SKM-1 treated with dmso at 0.1 percent for 144 hours (cell line): ENCODE data around the gene BARX2.

ENCODE experiments used
- DNase-seq: peaks from one replicate; lab custom pipeline; 2025; ENCODE audit not compliant: unreplicated experiment; lab: John Stamatoyannopoulos, UW

Gene BARX2

DNA sequence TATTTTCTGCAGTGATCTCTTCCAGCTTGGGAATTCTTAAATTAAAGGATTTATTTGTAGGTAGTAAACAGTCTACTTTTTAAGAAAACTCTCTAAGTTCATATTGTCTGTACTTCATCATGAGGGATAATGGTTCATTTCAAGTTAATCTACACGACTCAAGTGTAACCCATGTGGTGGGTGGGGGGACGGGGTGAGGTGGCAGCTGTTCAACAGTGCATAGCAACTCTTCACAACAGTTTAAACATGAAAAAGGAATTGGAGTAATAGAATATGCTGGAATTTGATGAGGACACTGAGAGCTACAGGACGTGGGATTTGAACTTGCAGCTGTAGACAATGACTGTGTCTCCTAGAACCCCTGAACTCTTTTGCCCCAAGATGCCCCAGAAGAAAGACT lies 20.8 kb downstream of the BARX2 start:
- no peak for DNase-seq

DNA sequence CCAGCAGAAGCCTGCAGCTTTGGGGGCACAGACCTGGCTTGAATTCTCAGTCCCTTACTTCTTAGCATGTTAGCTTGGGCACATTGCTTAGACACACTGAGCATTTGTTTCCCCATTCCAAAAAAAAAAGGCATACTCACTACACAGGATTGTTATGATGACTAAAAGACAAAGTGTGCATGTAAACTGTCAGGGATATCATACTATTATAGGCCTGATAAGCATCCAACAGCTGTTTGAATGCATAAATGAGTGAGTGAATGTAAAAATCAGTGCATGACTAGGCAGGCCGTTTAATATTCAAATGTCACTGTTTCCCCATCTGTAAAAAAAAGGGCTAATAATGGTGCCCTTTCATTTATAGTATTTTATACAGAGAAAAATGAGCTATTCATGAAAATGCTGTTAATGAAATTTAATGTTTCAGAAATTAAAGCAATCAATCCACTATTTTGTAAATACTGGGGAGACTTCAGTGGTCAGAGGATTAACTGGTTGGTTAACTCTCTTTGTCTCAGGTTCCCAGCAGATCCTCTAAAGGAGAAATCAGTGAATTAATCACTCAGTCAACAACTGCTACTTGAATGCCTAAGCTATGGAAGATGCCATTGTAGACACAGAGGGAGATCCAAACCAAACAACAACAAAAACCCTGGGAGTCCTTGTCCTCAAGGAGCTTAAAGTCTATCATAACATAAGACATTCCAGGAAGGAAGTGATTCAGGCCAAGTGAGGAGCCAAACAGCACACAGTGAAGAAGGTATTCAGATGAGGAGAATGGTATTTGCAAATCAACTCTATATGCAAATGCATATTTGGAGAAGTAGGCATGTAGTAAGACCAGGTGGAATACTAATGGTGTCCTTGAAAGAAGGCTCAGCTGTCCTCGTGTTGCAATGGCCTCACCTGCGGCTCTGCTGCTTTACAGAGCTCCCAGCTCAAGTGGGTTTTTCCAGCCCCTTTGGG lies 26.8 kb downstream of the BARX2 start:
- no peak for DNase-seq

DNA sequence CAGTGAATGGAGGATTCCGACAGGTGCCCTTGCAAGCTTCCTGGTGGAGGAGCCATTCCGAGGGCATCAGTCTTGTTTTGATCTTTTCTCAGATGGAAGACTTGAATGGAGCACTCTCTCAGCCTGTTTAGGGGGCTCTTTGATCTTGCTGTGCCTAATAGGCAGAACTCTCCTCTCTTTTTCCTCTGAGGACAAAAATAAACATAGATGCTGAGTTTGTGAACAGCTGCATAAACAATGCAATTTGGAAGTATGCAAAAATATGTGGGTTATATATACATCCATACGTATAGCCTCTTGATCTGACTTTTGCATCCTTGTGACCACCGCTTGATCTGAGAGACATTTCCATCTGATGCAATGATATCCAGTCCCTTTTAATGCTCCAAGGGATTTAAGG lies 29.1 kb downstream of the BARX2 start:
- DNase-seq = no peak

DNA sequence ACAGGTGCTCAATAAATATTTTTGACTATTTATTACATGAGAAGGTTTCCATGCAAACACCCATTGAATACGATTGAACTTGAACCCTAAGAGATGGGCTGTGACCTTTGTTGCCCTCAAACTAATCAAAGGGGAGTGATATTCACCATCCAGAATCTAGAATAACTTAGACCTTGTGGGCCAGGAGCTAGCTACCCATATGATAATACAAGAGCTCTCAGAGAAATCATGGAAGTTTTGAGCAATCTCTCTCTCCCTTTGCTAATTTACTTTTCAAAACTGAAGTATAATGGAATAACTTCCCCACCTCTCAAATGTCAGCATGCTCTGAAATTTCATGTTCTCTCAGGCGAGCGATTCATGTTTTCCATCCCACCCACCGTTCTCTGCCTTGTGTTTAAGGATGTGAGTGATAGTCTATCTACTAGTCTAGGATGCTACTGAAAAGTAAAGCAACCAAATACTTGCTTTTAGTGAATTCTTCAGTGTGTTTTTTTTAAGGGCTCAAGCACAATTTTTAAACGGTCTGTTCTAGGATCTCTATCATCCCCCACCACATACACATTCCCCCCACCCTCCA lies 33.3 kb downstream of the BARX2 start:
- DNase-seq = no peak

DNA sequence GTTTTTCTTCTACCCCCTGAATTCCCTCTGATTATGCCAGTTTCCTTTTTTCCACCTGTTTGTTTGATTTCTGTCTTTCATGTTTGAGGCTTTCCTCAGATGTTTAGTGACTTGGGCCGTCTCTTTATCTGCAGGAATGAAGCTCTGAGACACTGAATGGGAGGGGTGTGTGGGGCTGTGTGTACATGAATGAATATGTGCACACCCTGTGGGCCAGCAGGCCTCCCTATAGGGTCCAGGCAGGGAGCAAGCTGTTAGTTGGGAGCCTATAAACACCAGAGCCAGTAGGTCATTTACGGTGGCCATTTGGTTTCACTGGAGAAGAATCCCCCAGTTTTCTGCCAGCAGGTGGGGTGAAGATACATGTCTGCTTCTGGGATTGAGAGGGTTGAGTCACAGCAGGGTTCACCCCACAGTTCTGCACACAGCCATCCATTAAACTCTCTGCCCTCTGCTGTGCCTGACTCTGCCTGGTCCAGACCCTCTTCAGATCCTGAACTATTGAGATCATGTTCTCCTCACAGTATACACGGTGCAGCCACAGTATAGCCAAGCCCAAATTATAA lies 34.8 kb downstream of the BARX2 start:
- DNase-seq = no peak

DNA sequence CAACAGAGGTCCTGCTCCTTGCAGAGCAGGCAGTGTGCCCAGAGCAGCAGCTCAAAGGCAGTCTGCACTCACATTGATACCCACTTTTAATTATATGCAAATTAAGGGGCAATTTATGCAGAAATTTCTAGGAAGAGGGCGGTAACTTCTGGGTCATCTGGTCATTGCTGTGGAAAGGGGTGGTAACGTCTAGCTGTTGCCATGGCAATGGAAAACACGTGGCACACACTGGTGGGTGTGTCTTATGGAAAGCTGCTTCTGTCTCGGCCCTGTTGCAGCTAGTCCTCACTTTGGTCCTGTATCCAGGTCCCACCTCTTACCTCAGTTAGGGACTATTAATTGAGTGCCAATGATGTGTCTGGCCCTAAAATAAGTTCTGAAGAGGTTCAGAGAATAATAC lies 36.8 kb downstream of the BARX2 start:
- no peak for DNase-seq

DNA sequence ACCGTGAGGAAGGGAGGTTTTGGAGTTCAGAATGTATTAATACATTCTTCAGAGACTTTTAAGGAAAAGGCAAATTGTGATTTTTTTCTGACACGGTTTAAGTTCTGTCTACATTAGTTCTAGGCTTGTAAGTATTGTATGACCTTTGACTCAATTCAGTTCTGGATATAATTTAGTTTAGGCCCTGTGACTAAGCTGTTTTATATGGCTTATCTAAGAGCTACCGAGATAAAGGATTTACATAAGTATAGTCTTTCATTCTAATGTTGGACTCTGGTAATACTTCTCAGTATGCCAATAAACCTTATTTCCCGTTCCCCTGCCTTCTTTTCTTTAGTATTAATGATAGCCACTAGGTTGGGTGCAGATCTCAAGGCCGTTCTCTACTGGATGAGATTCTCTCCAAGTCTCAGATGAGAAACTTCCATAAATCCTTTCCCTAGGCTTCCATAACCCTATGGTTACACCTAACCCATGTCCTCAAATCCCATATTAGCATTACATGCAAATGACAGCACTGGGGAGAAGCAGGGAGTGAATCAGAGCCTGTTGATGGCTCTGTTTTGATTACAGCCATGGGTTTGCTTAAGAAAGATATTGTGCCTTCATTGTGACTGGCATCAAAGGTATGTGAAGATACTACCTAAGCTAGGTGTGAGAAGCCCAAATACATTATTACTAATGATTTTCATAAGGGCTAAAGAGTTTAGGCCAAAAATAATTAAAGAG lies 38.7 kb downstream of the BARX2 start:
- DNase-seq = no peak

DNA sequence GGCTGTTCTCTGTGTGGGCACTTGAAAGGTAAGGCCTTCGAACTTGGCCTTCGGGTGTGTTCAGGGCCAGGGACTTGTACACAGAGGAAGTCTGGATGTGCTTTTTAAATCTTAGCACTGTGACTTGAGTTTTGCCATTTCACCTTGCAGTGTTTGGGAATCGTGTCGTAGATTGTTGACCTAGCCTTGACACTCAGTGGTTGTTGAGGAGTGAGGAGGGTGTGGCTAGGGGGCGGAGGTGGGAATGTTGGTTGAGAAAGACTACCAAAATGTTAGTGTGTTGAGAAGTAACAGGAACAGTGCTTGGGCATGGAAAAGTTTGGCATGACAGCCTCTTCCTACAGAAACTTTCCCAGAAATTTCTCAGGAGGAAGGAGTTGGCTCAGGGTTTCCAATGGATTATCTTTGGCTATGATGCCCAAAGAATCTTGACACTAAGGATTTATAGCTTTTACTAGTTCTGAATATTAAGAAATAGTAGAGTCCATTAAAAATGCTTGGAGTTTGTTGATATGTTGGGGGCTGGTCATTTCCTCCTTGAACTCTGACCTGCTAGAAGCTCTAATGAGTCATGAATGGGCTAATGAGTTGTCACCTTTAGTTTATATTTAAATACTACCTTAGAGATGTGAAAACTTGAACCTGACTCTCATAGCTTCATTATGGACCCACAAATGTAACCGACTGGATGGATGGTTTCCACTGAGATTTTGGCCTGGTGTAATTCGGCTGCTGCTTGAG lies 40.6 kb downstream of the BARX2 start:
- no peak for DNase-seq

DNA sequence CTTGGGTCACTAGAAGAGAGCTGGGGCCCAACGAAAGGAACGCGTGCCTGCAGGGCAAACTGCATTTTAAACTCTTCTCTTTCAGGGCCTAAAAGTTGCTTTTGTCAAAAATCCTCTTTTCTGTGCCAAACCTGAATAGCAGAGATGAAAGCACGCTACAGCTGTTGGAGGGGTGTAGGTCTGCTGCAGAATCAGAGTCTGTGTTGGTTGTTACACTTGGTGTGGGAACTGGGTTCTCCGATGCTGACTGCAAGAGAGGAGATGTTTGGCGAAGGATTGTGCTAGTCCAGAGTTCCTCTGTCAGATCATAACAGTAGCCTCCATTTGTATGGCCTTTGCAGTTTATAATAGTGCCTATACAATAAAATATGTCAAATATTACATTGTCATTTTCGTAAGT lies 41.8 kb downstream of the BARX2 start:
- DNase-seq = no peak

DNA sequence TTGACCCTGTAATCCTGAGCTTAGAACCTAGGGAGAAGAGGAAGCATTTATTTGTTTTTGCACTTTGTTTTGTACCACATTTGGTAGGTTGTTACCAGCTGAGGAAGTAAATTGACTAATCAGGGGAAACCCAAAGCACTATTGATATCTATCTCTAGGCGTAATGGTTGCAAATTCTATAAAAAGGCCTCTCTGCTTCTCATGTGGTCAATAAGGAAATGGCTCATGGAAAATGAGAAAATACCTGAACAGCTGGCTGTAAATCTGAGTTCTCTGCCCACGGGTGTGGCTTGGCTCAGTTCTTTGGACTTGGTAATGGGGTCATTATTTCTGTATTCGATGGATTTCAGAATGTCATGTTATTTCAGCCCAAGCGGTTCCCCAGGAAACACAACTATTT lies 42.4 kb downstream of the BARX2 start:
- DNase-seq = no peak

DNA sequence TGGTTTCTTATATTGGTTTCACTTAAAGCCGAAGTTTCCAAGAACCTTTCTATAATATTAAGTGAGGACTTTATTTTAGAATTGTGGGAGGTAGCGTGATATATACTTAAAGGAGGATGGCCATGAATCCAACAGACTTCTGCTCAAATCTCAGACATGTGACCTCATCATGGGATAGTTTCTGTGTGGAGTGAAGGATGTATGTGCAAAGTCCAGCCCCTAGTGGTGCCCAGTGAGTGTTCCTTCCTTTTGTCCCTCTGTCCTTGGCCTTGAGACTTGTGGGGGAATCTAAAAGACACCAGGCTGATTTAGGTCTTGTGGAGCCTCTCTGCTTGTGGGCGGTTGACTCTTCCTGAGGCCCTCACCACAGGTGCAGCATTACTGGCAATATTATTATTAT lies 43.7 kb downstream of the BARX2 start:
- DNase-seq = no peak

DNA sequence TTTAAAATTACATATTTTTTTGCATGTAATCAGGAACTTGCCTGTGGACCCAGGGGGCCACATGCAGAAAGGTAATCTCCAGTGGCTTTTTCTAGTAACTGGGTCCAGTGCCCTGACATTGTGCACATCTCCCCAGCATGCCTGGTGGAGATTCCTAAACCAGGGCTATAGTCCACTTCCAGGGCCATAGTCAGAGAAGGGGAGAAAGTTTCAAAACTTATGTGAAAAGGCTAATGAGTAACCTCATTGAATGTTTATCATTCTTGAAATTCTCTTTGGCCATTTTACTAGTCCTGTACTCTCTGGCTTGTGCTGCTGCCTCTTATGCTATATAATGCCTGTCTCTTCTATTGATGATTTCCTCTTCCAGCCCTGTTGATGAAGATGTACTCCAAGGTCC lies 47.8 kb downstream of the BARX2 start:
- no peak for DNase-seq

DNA sequence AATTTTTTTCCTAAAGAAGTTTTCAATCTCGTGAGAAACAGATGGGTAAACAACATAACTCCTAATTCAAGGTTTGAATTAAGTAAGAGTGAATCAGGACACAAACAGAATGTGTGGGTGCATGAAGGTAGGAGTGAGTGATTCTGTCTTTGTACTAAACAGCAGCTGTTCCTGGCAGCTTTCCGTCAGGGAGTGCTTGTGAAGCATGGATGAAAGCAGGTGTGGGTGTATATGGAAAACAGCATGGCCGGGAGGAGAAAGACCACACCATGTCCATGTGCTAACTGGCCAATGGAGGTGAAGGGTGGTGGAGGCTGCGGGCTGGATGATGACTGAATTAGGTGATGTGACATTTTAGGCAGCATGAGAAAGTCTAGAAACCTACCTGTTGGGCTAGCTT lies 49.6 kb downstream of the BARX2 start:
- DNase-seq = no peak

DNA sequence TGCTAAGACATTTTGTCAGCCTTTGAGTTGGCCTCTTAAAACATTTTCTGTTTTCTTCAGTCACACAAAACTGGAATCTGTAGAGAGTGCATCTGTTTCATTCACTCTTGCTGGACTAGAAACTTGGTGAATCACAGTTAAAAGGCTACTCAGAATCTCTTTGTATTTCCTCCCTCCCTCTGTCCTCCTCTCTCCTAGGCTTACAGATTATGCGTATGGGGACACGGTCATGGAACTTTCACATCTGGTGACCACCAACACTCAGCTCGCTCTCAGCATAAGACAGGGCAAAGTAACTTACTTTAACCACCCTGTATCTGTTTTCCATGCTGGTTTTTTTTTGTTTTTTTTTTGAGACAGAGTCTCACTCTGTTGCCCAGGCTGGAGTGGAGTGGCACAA lies 50.4 kb downstream of the BARX2 start:
- DNase-seq = no peak

DNA sequence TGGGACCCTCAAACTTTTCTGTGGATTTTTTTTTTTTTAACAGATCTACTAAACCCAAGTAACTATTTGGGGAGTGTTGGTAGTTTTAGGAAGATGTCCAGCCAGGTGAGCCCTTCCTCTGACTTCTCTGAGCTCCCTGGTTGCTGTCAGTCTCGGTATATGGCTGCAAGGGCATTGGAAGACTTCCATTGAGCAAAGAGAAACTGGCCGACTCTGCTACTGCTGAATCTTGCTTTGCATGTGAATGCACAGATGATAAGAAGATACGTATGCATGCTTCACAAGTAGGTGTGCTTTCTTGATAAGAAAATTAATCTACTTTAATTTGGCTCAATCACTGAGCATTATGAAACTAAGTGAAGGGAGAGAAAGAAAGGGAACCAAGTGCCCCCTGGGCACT lies 51.1 kb downstream of the BARX2 start:
- DNase-seq = no peak

DNA sequence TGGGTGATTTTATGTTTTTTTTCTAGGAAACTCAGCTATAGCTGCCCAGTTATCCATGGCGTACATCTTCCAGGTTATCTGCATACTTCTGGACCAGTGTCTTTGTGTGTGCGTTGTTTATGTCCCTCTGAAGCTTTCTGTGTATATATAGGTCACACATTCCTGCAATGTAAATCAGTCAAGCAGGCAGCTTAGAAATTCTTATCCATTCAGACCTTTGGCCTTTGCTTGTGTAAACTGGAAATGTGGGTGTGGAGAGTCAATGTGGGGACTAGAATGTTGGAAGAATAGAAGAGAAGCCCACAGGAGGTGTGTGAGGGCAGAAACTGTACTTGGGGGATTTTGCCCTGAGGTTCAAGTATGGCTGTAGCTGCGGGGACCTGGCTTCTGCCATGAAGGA lies 51.7 kb downstream of the BARX2 start:
- DNase-seq = no peak

DNA sequence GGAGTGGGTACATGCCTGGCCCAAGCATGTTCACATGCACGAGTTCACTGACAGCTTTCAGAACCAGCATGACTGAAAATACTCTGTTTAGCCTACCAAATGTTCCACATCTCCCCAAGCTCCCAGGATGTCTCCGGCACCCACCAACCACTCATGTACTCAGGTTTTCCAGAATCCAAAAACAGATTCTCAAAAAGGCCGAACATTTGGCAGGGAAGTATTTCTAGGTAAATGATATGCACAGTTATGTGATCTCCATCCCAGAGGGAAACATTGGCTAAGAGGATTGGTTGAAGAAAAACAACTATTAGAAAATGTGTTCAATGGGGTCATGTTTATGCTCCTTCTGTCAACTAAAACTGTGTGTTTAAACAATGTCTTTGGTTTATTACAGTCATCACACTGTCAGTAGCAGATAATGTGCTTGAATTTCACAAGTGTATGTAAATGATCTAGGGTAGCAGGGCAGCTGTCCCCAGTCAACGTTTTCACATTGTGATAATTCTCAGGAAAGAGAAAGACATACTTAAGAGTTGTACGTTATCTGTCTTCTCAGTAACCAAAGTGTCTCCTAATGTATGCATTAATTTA lies 52.3 kb downstream of the BARX2 start:
- no peak for DNase-seq

DNA sequence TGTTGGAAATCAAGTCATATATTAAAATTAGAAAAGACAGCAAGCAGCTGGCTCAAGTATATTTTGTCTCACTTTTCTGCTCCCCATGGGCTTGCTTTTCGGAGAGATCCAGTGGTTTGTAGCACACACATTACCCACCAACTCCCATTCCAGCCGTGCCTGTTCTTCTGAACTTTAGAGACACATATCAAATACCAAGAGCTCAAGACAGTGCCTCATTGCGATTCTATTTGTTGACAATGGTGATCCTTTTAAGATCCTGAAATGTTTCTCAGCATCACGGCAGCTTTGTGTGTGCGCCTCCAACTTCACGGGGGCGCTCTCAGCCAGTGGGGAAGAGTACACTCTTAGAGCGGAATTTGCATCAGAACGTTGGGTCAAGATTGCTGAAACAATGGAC lies 52.9 kb downstream of the BARX2 start:
- no peak for DNase-seq

DNA sequence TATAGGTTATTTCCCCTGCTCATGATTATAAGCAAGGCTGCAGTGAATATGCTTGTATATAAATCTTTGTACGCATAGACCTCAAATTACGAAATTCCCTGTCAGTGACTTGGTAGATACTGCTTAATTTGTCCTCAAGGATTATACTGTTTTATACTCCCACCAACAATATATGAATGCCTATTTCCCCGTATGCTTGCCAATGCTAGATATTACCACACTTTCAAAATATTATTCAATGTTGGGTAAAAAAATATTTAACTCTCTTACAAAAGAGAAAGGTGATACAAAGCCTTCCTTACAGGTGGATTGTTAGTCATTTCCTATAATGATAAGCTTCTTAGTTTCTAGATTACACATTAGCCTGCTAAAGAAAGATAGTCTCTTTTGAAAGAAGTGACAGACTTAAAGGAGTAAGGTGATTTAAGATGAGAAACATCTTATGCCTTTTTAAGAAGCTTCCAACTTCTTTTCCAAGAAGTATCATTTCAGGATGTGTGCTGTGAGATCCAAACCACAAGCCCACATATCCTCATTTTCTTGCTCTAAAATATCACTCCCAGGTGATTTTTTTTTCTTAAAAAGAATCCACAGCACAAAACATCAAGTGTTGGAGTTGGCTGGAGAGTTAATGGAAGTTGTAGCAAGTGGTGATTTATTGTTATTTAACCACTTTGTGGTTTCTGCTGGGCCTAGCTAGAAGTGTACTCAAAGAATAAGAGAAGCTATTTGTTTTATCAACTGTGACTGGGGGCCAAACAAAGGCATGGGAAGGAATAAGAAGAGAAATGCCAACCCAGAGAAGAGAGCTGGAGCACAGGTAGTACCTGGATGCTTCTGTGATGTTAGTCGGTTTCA lies 59.2 kb downstream of the BARX2 start:
- DNase-seq = no peak
